SK-N-SH treated with all-trans-retinoic acid at 6 μM for 48 hours (cell line): ENCODE results near the gene DDTL.

Source experiments
- ESRRG ChIP-seq: fragments of 250-450 bp; sonication (Bioruptor Pico); IDR thresholded peaks from 2 replicates; pipeline ENCODE4 v1.6.1; 2021; ENCODE audit warnings: mild to moderate bottlenecking
- RARB ChIP-seq: fragments of 250-450 bp; sonication (Bioruptor Pico); IDR thresholded peaks from 2 replicates; pipeline ENCODE4 v1.8.0; 2021; ENCODE audit warnings: mild to moderate bottlenecking, moderate library complexity

DNA sequence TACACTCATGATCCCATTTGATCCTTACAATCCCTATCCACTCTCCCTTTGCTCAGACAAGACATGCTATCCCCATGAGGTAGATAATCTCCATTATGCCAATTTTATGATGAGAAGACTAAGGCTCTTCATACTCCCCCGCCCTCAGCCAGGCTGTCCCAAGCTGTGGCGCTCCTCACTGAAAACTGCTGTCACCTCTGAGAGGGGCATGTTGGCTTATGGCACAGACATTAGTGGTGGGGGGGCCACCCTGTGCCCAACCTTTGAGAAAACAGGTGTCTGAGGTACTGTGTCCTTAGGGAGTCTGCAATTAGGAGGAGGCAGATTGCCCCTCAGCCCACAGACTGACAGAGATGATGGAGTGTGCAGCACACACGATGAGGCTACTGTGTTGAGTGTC lies 2.4 kb downstream of the DDTL start:
- TF ChIP-seq RARB (CRISPR knock-in tag) (no peak), ESRRG (no peak)
